Measurements from ENCODE around the gene MBNL1. TPM values are rescaled to one million over a fixed set of nuclear protein-coding genes. Genes with fewer than 3 reads are reported as not detected.

MBNL1 gene
- total and polyA plus RNA-seq, 2 of the 13 experiments (the other 11 are each of a cell fraction or from before 2014, with no cell fraction given) = 27.1 to 55.4 TPM

DNA sequence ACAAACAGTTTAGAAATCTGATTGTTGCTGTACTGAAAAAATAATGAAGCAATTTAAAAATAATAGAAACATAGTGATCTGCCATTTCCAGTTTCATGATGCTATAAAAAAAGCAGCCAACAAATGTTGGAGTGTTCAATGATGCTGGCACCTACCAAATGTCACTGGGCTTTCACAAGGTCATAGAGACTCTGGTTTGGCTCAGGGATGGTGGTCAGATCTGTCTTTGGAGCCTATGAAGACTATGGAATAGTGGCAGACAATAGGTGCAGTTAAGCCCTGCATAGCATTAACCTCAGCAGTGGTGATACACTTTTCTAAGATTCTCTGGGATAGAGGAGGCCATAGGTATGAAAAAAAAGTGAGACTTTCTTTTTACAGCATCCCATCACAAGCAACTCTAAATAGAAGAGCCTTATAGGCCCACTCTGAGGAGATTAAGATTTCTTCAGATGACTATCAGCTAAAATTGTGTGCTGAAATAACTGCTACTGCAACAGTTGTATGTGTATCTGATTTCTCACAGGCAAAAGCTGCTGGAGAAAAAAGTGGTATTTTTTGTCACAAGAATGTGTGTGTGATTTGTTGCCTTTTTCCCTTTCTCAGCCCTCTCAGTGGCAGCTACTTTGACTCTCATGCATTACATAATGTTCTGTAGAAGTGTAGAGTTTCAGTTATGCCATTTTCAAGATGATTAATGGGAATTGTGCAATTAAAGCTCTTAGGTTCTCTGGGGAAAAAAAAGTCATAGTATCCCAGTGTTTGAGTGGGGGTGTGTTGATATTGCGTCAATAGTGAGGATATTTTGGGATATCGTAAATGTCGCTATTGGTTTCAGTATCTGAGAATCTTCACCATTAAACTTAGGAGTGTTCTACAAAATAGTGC, 137.4 kb downstream of the MBNL1 start (continued):
- TF ChIP-seq, protein P1, sequence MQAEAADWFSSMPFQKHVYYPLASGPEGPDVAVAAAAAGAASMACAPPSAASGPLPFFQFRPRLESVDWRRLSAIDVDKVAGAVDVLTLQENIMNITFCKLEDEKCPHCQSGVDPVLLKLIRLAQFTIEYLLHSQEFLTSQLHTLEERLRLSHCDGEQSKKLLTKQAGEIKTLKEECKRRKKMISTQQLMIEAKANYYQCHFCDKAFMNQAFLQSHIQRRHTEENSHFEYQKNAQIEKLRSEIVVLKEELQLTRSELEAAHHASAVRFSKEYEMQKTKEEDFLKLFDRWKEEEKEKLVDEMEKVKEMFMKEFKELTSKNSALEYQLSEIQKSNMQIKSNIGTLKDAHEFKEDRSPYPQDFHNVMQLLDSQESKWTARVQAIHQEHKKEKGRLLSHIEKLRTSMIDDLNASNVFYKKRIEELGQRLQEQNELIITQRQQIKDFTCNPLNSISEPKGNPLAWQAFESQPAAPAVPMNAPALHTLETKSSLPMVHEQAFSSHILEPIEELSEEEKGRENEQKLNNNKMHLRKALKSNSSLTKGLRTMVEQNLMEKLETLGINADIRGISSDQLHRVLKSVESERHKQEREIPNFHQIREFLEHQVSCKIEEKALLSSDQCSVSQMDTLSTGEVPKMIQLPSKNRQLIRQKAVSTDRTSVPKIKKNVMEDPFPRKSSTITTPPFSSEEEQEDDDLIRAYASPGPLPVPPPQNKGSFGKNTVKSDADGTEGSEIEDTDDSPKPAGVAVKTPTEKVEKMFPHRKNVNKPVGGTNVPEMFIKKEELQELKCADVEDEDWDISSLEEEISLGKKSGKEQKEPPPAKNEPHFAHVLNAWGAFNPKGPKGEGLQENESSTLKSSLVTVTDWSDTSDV (CRISPR knock-in tag; IDR thresholded peaks at IDR 0.05) = no peak
- TF ChIP-seq ZBTB8A (CRISPR knock-in tag; IDR thresholded peaks at IDR 0.05; ENCODE audit: borderline replicate concordance, low read depth) (no peak), ARID2 (CRISPR knock-in tag; IDR thresholded peaks at IDR 0.05; ENCODE audit: borderline replicate concordance) (no peak), KLF12 (CRISPR knock-in tag; IDR thresholded peaks at IDR 0.05; ENCODE audit: borderline replicate concordance) (no peak), FOXO1 (CRISPR knock-in tag; IDR thresholded peaks at IDR 0.05) (no peak), HOXA9 (CRISPR knock-in tag; IDR thresholded peaks at IDR 0.05; ENCODE audit: borderline replicate concordance) (no peak), NFKBIZ (CRISPR knock-in tag; IDR thresholded peaks at IDR 0.05) (no peak), ATRX (CRISPR knock-in tag; IDR thresholded peaks at IDR 0.05; ENCODE audit: borderline replicate concordance) (no peak), REL (CRISPR knock-in tag; conservative IDR thresholded peaks at IDR 0.05) (no peak), HCFC1 (IDR thresholded peaks at IDR 0.05; ENCODE audit: low read depth, low read length) (no peak)
- TF ChIP-seq, protein P2, sequence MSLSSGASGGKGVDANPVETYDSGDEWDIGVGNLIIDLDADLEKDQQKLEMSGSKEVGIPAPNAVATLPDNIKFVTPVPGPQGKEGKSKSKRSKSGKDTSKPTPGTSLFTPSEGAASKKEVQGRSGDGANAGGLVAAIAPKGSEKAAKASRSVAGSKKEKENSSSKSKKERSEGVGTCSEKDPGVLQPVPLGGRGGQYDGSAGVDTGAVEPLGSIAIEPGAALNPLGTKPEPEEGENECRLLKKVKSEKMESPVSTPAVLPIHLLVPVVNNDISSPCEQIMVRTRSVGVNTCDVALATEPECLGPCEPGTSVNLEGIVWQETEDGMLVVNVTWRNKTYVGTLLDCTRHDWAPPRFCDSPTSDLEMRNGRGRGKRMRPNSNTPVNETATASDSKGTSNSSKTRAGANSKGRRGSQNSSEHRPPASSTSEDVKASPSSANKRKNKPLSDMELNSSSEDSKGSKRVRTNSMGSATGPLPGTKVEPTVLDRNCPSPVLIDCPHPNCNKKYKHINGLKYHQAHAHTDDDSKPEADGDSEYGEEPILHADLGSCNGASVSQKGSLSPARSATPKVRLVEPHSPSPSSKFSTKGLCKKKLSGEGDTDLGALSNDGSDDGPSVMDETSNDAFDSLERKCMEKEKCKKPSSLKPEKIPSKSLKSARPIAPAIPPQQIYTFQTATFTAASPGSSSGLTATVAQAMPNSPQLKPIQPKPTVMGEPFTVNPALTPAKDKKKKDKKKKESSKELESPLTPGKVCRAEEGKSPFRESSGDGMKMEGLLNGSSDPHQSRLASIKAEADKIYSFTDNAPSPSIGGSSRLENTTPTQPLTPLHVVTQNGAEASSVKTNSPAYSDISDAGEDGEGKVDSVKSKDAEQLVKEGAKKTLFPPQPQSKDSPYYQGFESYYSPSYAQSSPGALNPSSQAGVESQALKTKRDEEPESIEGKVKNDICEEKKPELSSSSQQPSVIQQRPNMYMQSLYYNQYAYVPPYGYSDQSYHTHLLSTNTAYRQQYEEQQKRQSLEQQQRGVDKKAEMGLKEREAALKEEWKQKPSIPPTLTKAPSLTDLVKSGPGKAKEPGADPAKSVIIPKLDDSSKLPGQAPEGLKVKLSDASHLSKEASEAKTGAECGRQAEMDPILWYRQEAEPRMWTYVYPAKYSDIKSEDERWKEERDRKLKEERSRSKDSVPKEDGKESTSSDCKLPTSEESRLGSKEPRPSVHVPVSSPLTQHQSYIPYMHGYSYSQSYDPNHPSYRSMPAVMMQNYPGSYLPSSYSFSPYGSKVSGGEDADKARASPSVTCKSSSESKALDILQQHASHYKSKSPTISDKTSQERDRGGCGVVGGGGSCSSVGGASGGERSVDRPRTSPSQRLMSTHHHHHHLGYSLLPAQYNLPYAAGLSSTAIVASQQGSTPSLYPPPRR (CRISPR knock-in tag; IDR thresholded peaks at IDR 0.05; ENCODE audit: borderline replicate concordance) = no peak
